ENCODE data around the gene OR7G1. TPM values are rescaled to one million over a fixed set of nuclear protein-coding genes. Genes with fewer than 3 reads are reported as not detected.
"Not testable (repeated sequence)": the region's sequence is repeated elsewhere in the genome, so short reads cannot be mapped to it uniquely, and the experiment has no call there.

The OR7G1 gene
- total RNA-seq, 4 donors from 2014 or later = not detected

GRCh38 chr19:9075064-9075949 is 40.3 kb downstream of the OR7G1 start:
- peak overlapping the region in 3 of 4 donors; percentile 67 to 81 (median 79) for H3K27ac ChIP-seq
- no peaks in the 10 kb centered on the region for H3K27me3 ChIP-seq
- TF ChIP-seq POLR2AphosphoS5 (IDR thresholded peaks at IDR 0.05) = peak; percentile 69
- no peak for TF ChIP-seq CTCF (IDR thresholded peaks at IDR 0.05)
- no peaks in the 10 kb centered on the region for H3K36me3 ChIP-seq
- WGBS, 2 donors (ENCODE audit: low coverage in 1 of 2) = 0 to 7% methylated on average over 13 of the region's 16 CpGs
- no peak overlapping the region for H3K4me3 ChIP-seq
- H3K4me1 ChIP-seq = peaks cover 0 to 20% (median 4%) of the 10 kb centered on the region in 3 donors
- peak; percentile 92 for ATAC-seq
- H3K9me3 ChIP-seq = no peaks in the 10 kb centered on the region

- H3K27me3 ChIP-seq = no peaks in the 10 kb centered on the region
- no peak for TF ChIP-seq POLR2AphosphoS5 (IDR thresholded peaks at IDR 0.05)
- TF ChIP-seq POLR2A (IDR thresholded peaks at IDR 0.05) = no peak
- TF ChIP-seq EP300 (IDR thresholded peaks at IDR 0.05) = no peak
- TF ChIP-seq CTCF (IDR thresholded peaks at IDR 0.05) = no peak
- H3K36me3 ChIP-seq = no peaks in the 10 kb centered on the region
- WGBS, 2 donors (ENCODE audit: low coverage in 1 of 2) = 66 to 69% methylated on average over 2 to 4 of the region's 6 CpGs
- ATAC-seq = no peak
- H3K4me3 ChIP-seq = no peak overlapping the region
- no peaks in the 10 kb centered on the region for H3K9me3 ChIP-seq
- H3K4me1 ChIP-seq = peaks cover 0 to 14% (median 4%) of the 10 kb centered on the region in 3 donors
- H3K27ac ChIP-seq = no peak overlapping the region
These were observed 41.8 kb downstream of the OR7G1 start for GRCh38 chr19:9073806-9074205.

GRCh38 chr19:9071720-9072119 is 43.8 kb downstream of the OR7G1 start:
- H3K36me3 ChIP-seq, H3K27ac ChIP-seq, H3K27me3 ChIP-seq, ATAC-seq, H3K9me3 ChIP-seq, H3K4me3 ChIP-seq: not testable (repeated sequence)
- H3K4me1 ChIP-seq = peaks cover 0 to 14% (median 4%) of the 10 kb centered on the region in 3 donors
- WGBS, 2 donors (ENCODE audit: low coverage in 1 of 2) = 97% methylated on average over 6 of the region's 6 CpGs; no CpG with 5 or more reads in 1 of the 2 donors

- WGBS, 2 donors (ENCODE audit: low coverage in 1 of 2) = 32 to 41% methylated on average over 3 to 5 of the region's 5 CpGs
- Histone ChIP-seq H3K9me3 (no peaks in the 10 kb centered on the region), H3K36me3 (no peaks in the 10 kb centered on the region), H3K27me3 (no peaks in the 10 kb centered on the region), H3K27ac (no peak overlapping the region), H3K4me3 (no peak overlapping the region), H3K4me1 (peaks cover 0 to 3% (median under 1%) of the 10 kb centered on the region in 3 donors)
- ATAC-seq = no peak
- TF ChIP-seq EP300 (IDR thresholded peaks at IDR 0.05) (no peak), CTCF (IDR thresholded peaks at IDR 0.05) (no peak), POLR2AphosphoS5 (IDR thresholded peaks at IDR 0.05) (no peak), POLR2A (IDR thresholded peaks at IDR 0.05) (no peak)
These were observed 45.5 kb downstream of the OR7G1 start for GRCh38 chr19:9070066-9070465.

- Histone ChIP-seq H3K9me3 (no peaks in the 10 kb centered on the region), H3K36me3 (no peaks in the 10 kb centered on the region), H3K4me1 (no peaks in the 10 kb centered on the region), H3K4me3 (no peak overlapping the region), H3K27me3 (no peaks in the 10 kb centered on the region), H3K27ac (no peak overlapping the region)
- ATAC-seq = no peak
- 67 to 80% methylated on average over 1 to 2 of the region's 12 CpGs for WGBS, 2 donors (ENCODE audit: low coverage in 1 of 2)
- TF ChIP-seq EP300 (IDR thresholded peaks at IDR 0.05) (no peak), POLR2AphosphoS5 (IDR thresholded peaks at IDR 0.05) (no peak), POLR2A (IDR thresholded peaks at IDR 0.05) (no peak), CTCF (IDR thresholded peaks at IDR 0.05) (no peak)
These were observed 50.0 kb downstream of the OR7G1 start for GRCh38 chr19:9065457-9066014.

Small RNAs within 50 kb of the gene (small RNA-seq; reads per million reads assigned to genes)
- gene OR1M4P = 0 reads per million in 4 donors

Other genes starting within 250 kb of the OR7G1 start
- 1 to 10 TPM in 1 of 4 donors, under 1 TPM in 2, not detected in 1; under 0.01 to 2.7 (median 0.13) TPM for gene MUC16, start 105.4 kb downstream of the OR7G1 start, total RNA-seq
- not detected for gene OR1M1, start 28.7 kb downstream of the OR7G1 start, total RNA-seq
- gene OR7G2, start 8.3 kb downstream of the OR7G1 start, total RNA-seq = not detected
- gene OR7G3, start 11.2 kb upstream of the OR7G1 start, total RNA-seq = not detected
- gene ZNF317, start 24.6 kb upstream of the OR7G1 start, total RNA-seq = 10 to 100 TPM; 16.7 to 23.6 (median 20.1) TPM
- gene OR7D2, start 63.2 kb upstream of the OR7G1 start, total RNA-seq = under 1 TPM in 2 of 4 donors, not detected in 2; 0.12 to 0.17 TPM
- gene OR7D4, start 103.8 kb upstream of the OR7G1 start, total RNA-seq = not detected
- not detected for gene OR7E24, start 135.2 kb upstream of the OR7G1 start, total RNA-seq
- gene ZNF699, start 194.1 kb upstream of the OR7G1 start, total RNA-seq = 10 to 100 TPM; 12.7 to 21.5 (median 15.2) TPM
- 10 to 100 TPM; 15.4 to 22.3 (median 16.7) TPM for gene ZNF559, start 208.4 kb upstream of the OR7G1 start, total RNA-seq
- gene ZNF177, start 247.2 kb upstream of the OR7G1 start, total RNA-seq = 1 to 10 TPM; 2.2 to 7.0 (median 2.6) TPM